ENCODE results near the gene CDKN2AIP. TPM values are rescaled to one million over a fixed set of nuclear protein-coding genes. Genes with fewer than 3 reads are reported as not detected.
"Not testable (repeated sequence)": the region's sequence is repeated elsewhere in the genome, so short reads cannot be mapped to it uniquely, and the experiment has no call there.

CDKN2AIP gene
- total and polyA plus RNA-seq, 11 donors, result 5.3 to 12.5 (median 8.6) TPM

DNA sequence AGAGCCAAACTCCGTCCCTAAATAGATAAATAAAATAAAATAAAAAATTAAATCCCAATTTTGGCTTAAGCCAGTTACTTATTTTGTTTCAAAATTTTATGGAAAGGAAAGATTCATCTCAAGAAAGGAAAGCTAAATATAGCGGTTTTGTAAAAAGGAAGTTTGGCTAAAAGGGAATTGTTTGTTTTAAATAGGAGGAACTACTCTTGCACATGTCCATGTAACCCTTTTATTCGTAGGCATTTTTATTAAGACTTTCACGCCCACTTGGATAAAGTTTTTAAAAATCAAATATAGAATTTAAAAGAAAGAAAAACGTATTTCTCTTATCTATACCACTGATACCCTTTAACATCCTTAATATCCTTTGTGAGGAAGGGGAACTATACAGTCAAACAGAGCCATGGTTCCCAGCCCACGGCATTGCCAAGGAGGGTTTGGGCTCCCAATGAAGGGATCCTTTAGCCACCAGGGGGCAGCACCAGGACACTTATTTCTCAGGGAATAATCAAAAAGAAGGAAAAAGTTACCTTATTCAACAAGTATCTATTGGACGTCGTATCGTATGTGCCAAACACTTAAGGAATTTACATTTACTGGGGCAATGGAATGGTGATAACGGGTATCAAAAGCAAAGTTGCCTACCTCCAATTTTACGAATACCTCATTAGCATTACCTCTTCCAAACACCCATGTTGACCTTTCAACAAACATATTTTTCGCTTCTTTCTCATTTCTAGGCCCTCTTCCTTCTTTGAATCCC, 27.7 kb downstream of the CDKN2AIP start:
- Histone ChIP-seq H3K36me3 (no peaks in the 10 kb centered on the region), H3K4me1 (peaks cover 0 to 26% (median 5%) of the 10 kb centered on the region in 12 donors), H3K27me3 (no peaks in the 10 kb centered on the region), H3K9me3 (no peaks in the 10 kb centered on the region), H3K27ac (peak overlapping the region in 3 of 12 donors; percentile 4 to 76 (median 31)), H3K4me3 (peak overlapping the region in 7 of 12 donors; percentile 6 to 32 (median 24))
- TF ChIP-seq, protein P1, sequence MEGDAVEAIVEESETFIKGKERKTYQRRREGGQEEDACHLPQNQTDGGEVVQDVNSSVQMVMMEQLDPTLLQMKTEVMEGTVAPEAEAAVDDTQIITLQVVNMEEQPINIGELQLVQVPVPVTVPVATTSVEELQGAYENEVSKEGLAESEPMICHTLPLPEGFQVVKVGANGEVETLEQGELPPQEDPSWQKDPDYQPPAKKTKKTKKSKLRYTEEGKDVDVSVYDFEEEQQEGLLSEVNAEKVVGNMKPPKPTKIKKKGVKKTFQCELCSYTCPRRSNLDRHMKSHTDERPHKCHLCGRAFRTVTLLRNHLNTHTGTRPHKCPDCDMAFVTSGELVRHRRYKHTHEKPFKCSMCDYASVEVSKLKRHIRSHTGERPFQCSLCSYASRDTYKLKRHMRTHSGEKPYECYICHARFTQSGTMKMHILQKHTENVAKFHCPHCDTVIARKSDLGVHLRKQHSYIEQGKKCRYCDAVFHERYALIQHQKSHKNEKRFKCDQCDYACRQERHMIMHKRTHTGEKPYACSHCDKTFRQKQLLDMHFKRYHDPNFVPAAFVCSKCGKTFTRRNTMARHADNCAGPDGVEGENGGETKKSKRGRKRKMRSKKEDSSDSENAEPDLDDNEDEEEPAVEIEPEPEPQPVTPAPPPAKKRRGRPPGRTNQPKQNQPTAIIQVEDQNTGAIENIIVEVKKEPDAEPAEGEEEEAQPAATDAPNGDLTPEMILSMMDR (IDR thresholded peaks at IDR 0.05), result peak; percentile 82 to 97 (median 91)
- TF ChIP-seq POLR2A (IDR thresholded peaks at IDR 0.05), result no peak
- WGBS, 4 donors, result 24 to 32% (median 27%) methylated on average over 12 of the region's 12 CpGs
- intact Hi-C loops (cut with DNase I), result loop anchor here (2.0 to 10.0 kb wide), 11 partner anchors 129 to 695 kb away; partner anchors contain the start of genes RWDD4 (in 3 of the 10) and TRAPPC11 (in 3 of the 10)
- DNase-seq (peak; percentile 81 to 92 (median 83)), ATAC-seq (peak; percentile 78 to 94 (median 86))

GRCh38 chr4:183478123-183478522, 33.7 kb downstream of the CDKN2AIP start:
- no peak for DNase-seq
- Histone ChIP-seq H3K27ac (no peak overlapping the region), H3K36me3 (no peaks in the 10 kb centered on the region), H3K27me3 (no peaks in the 10 kb centered on the region), H3K4me3 (no peak overlapping the region), H3K4me1 (peaks cover 0 to 5% (median 0%) of the 10 kb centered on the region in 12 donors), H3K9me3 (no peaks in the 10 kb centered on the region)
- no peak for TF ChIP-seq POLR2A (IDR thresholded peaks at IDR 0.05)
- ATAC-seq, result no peak
- WGBS, 4 donors, result 34 to 48% (median 40%) methylated on average over 5 of the region's 5 CpGs
- intact Hi-C loops (cut with DNase I), result loop anchor here in 7 of 10 donors (10.0 kb wide), 3 partner anchors 127 to 687 kb away; partner anchors contain the start of genes RWDD4 (in 2 of the 7) and TRAPPC11 (in 2 of the 7)

GRCh38 chr4:183478926-183479325, 34.5 kb downstream of the CDKN2AIP start:
- Histone ChIP-seq H3K27me3 (no peaks in the 10 kb centered on the region), H3K4me3 (no peak overlapping the region), H3K27ac (no peak overlapping the region), H3K4me1 (peaks cover 0 to 5% (median 0%) of the 10 kb centered on the region in 12 donors), H3K36me3 (no peaks in the 10 kb centered on the region), H3K9me3 (no peaks in the 10 kb centered on the region)
- WGBS, 4 donors, result 80 to 89% (median 83%) methylated on average over 2 of the region's 2 CpGs
- intact Hi-C loops (cut with DNase I), result loop anchor here in 7 of 10 donors (10.0 kb wide), 3 partner anchors 126 to 686 kb away; partner anchors contain the start of genes RWDD4 (in 2 of the 7) and TRAPPC11 (in 2 of the 7)
- no peak for ATAC-seq
- no peak for DNase-seq
- TF ChIP-seq POLR2A (IDR thresholded peaks at IDR 0.05), result no peak
- TF ChIP-seq, protein P1 (IDR thresholded peaks at IDR 0.05), result no peak

GRCh38 chr4:183482515-183483095, 38.2 kb downstream of the CDKN2AIP start:
- H3K9me3 ChIP-seq; H3K36me3 ChIP-seq; H3K27ac ChIP-seq; DNase-seq; intact Hi-C loops (cut with DNase I); H3K4me3 ChIP-seq; H3K27me3 ChIP-seq; H3K4me1 ChIP-seq; ATAC-seq: not testable (repeated sequence)
- WGBS, 4 donors, result 95 to 98% (median 97%) methylated on average over 11 to 33 of the region's 33 CpGs

DNA sequence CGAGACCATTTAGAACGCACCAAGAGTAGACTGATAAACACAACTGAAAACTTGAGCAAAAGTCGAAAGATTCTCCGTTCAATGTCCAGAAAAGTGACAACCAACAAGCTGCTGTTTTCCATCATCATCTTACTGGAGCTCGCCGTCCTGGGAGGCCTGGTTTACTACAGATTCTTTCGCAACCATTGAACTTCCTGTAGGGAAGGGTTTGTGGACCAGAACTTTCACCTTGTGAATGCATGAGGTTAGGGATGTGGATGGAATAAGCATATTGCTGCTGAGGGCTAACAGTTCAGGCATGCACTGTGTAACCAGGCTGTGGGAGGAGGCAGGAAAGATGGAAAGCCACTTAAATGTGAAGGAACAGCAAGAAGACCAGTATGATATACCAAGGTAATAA, 39.6 kb downstream of the CDKN2AIP start:
- H3K4me1 ChIP-seq, result no peaks in the 10 kb centered on the region
- H3K9me3 ChIP-seq, result no peaks in the 10 kb centered on the region
- no peak for ATAC-seq
- H3K27me3 ChIP-seq, result no peaks in the 10 kb centered on the region
- WGBS, 4 donors, result 94 to 97% (median 95%) methylated on average over 7 of the region's 7 CpGs
- intact Hi-C loops (cut with DNase I), result no loop called here
- TF ChIP-seq, protein P1 (IDR thresholded peaks at IDR 0.05), result no peak
- no peak for TF ChIP-seq POLR2A (IDR thresholded peaks at IDR 0.05)
- no peak overlapping the region for H3K4me3 ChIP-seq
- DNase-seq, result no peak
- H3K27ac ChIP-seq, result no peak overlapping the region
- H3K36me3 ChIP-seq, result no peaks in the 10 kb centered on the region
